Mammary epithelial cell (primary cell): ENCODE data around the gene DPF3.

Source experiments
- CTCF ChIP-seq, 2 donors: IDR thresholded peaks in 1 of 2; conservative IDR thresholded peaks in 1 of 2; 2 replicates each; pipeline ENCODE4 v1.5.1; 2011 to 2012; ENCODE audit warnings: inconsistent platforms in 2 of 2, low read length in 2 of 2, mild to moderate bottlenecking in 2 of 2, control low read depth in 1 of 2, low read depth in 1 of 2; ENCODE audit not compliant: insufficient read depth in 1 of 2; ENCODE audit errors: extremely low read depth in 1 of 2
- EZH2 ChIP-seq: IDR thresholded peaks from 2 replicates; pipeline ENCODE4 v1.6.1; 2012; ENCODE audit warnings: low read length, inconsistent platforms, borderline replicate concordance

- TF ChIP-seq CTCF (conservative IDR thresholded peaks at IDR 0.05 in 1 of 2, IDR thresholded peaks at IDR 0.05 in 1 of 2; ENCODE audit: extremely low read depth in 1 of 2, insufficient read depth in 1 of 2, low read depth in 1 of 2, low read length in 2 of 2): no peak
- TF ChIP-seq EZH2: no peak
Observed at GRCh38 chr14:72625689-72626088, 268.2 kb downstream of the DPF3 start.
